Endodermal cell (in vitro differentiated cells): ENCODE results near the gene GPATCH8. TPM values are rescaled to one million over a fixed set of nuclear protein-coding genes. Genes with fewer than 3 reads are reported as not detected.

Source experiments
- DNase-seq: peaks from one replicate; pipeline ENCODE4 v3.0.0-alpha.2; 2017
- H3K27ac ChIP-seq: 2 replicates; pipeline ENCODE4 v1.5.1; 2013; ENCODE audit warnings: mild to moderate bottlenecking, low read depth, low read length, moderate library complexity
- H3K27me3 ChIP-seq: 2 replicates; pipeline ENCODE4 v1.6.1; 2013; ENCODE audit warnings: mild to moderate bottlenecking, low read length, moderate library complexity; ENCODE audit not compliant: insufficient read depth, control insufficient read depth, poor library complexity, severe bottlenecking
- H3K36me3 ChIP-seq: 2 replicates; pipeline ENCODE4 v1.7.0; 2013; ENCODE audit warnings: mild to moderate bottlenecking, low read length, moderate library complexity; ENCODE audit not compliant: control insufficient read depth, insufficient read depth
- H3K4me1 ChIP-seq: one replicate; pipeline ENCODE4 v1.7.0; 2013; ENCODE audit warnings: low read length; ENCODE audit not compliant: control insufficient read depth, insufficient read depth
- H3K4me3 ChIP-seq: 2 replicates; pipeline ENCODE4 v1.5.1; 2013; ENCODE audit warnings: mild to moderate bottlenecking, low read length, moderate library complexity
- H3K9ac ChIP-seq: 2 replicates; pipeline ENCODE4 v1.6.1; 2013; ENCODE audit warnings: mild to moderate bottlenecking, low read length, moderate library complexity; ENCODE audit not compliant: poor library complexity, severe bottlenecking; ENCODE audit errors: extremely low read depth
- H3K9me3 ChIP-seq: 2 replicates; pipeline ENCODE4 v1.6.1; 2013; ENCODE audit warnings: mild to moderate bottlenecking, low read length, moderate library complexity; ENCODE audit not compliant: control insufficient read depth
- H3K27ac Mint-ChIP-seq: 2 replicates; pipeline ENCODE4 v1.8.0; 2020; ENCODE audit warnings: mixed read lengths
- H3K27me3 Mint-ChIP-seq: 2 replicates; pipeline ENCODE4 v1.8.0; 2021; ENCODE audit warnings: mild to moderate bottlenecking, mixed read lengths; ENCODE audit not compliant: insufficient read depth
- H3K36me3 Mint-ChIP-seq: 2 replicates; pipeline ENCODE4 v1.8.0; 2020; ENCODE audit warnings: low read depth, mixed read lengths
- H3K4me1 Mint-ChIP-seq: 2 replicates; pipeline ENCODE4 v1.8.0; 2020; ENCODE audit warnings: mixed read lengths
- H3K4me3 Mint-ChIP-seq: 2 replicates; pipeline ENCODE4 v1.8.0; 2020; ENCODE audit warnings: mild to moderate bottlenecking, moderate library complexity, mixed read lengths
- H3K9me3 Mint-ChIP-seq: 2 replicates; pipeline ENCODE4 v1.8.0; 2020; ENCODE audit warnings: mild to moderate bottlenecking, mixed read lengths
- CTCF ChIP-seq: fragments of 200-600 bp; sonication (generic); conservative IDR thresholded peaks from 2 replicates; pipeline ENCODE4 v1.5.0; 2021; ENCODE audit warnings: antibody characterized with exemption, mild to moderate bottlenecking
- WGBS, 2 experiments: methylation state at CpG; one replicate each; pipeline versions ENCODE4 v1.1.5 to v1.1.7; 2013; ENCODE audit warnings: missing lambda C conversion rate in 2 of 2, mixed read lengths in 1 of 2; ENCODE audit not compliant: insufficient coverage in 1 of 2, insufficient read length in 1 of 2; 5-methylcytosine and 5-hydroxymethylcytosine counted together
- total RNA-seq, 2 donors: library from RNA; stranded (reverse); fragmentation: NEBNext Ultra II Directional in 1 of 2; extraction: Animal tissue kit (Norgen Biotek cat#: 25700) in 1 of 2; gene quantifications; 2 replicates in 1 of 2; 3 replicates in 1 of 2; pipeline ENCODE4 v1.2.1, GENCODE V29; 2021

Gene GPATCH8
- total RNA-seq, 2 donors from 2014 or later: 49.9 to 55.2 TPM

DNA sequence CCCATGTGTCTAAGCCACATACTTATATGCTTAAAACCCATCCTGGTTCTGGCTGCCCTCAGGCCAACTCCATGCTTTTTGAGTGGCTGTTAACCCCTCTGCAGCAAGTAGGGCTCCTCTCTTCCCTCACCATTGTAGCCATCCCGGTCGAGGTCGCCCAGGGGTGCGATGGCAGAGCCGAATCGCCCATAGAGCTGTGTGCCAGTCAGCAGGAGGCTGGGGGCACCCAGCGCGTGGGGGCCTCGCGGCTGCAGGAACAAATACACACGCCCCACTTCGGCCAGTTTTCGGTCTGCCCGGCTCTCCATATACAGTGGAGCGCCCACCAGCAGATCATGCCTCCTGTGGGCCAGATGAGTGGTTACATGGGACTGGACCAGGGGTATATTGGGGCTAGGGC, 119.8 kb downstream of the GPATCH8 start:
- H3K27ac Mint-ChIP-seq: no peak overlapping the region
- H3K9me3 ChIP-seq: no peaks in the 10 kb centered on the region
- H3K4me1 ChIP-seq: peaks cover 3% of the 10 kb centered on the region
- no peaks in the 10 kb centered on the region for H3K9me3 Mint-ChIP-seq
- no peak for TF ChIP-seq CTCF
- no peak overlapping the region for H3K4me3 ChIP-seq
- H3K27ac ChIP-seq: no peak overlapping the region
- H3K9ac ChIP-seq: no peak overlapping the region
- peaks cover 12% of the 10 kb centered on the region for H3K4me1 Mint-ChIP-seq
- peaks cover 29% of the 10 kb centered on the region for H3K27me3 ChIP-seq
- H3K4me3 Mint-ChIP-seq: no peak overlapping the region
- no peaks in the 10 kb centered on the region for H3K36me3 Mint-ChIP-seq
- H3K27me3 Mint-ChIP-seq: peaks cover 66% of the 10 kb centered on the region
- no peaks in the 10 kb centered on the region for H3K36me3 ChIP-seq
- 95 to 98% methylated on average over 8 to 15 of the region's 15 CpGs for WGBS, 2 experiments
- no peak for DNase-seq

DNA sequence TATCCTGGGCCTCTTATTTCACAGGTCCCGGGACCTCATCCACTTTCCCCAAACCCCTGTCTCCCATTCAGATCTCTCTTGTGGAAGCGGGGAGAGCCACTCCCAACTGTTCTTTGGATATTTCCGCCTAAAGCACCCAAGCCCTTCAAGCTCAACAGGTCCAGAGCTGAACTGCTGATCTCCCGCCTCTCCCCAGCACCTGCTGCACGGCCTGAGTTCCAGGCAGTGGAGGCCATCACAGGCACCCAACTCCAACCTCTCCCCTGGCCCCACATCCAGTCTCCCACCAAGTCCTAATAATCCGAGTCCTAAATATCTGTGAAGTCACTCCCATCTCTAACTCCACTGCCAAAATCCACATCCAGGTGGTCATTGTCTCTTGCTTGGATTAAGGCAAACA, 120.3 kb downstream of the GPATCH8 start:
- Mint-ChIP-seq H3K27me3 (peaks cover 65% of the 10 kb centered on the region), H3K9me3 (no peaks in the 10 kb centered on the region), H3K4me1 (peaks cover 12% of the 10 kb centered on the region), H3K4me3 (no peak overlapping the region), H3K36me3 (no peaks in the 10 kb centered on the region), H3K27ac (no peak overlapping the region)
- DNase-seq: no peak
- TF ChIP-seq CTCF: no peak
- H3K9ac ChIP-seq: no peak overlapping the region
- WGBS, 2 experiments: 92 to 98% methylated on average over 4 to 6 of the region's 6 CpGs
- no peak overlapping the region for H3K4me3 ChIP-seq
- peaks cover 3% of the 10 kb centered on the region for H3K4me1 ChIP-seq
- H3K27ac ChIP-seq: no peak overlapping the region
- H3K27me3 ChIP-seq: peaks cover 29% of the 10 kb centered on the region
- no peaks in the 10 kb centered on the region for H3K36me3 ChIP-seq
- no peaks in the 10 kb centered on the region for H3K9me3 ChIP-seq

DNA sequence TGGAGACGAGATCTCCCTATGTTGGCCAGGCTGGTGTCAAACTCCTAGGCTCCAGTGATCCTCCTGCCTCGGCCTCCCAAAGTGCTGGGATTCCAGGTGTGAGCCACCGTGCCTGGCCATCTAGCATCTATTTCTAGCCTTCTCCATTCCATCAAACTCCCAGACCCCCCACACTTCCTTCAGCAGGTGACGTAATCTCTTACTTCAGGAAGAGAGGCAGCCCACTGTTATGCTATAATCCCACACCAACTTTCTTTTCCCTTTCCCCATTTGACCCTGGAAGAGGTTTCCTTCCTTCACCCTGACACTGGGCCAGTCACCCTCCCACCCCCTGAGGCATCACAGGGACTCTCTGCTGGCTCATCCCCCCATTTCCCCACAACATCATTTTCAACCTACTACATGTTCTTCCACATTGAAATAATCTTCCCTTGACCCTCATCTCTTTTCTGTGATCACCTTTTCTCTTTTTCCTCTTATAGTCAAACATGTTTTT, 121.3 kb downstream of the GPATCH8 start:
- H3K27me3 Mint-ChIP-seq: peaks cover 55% of the 10 kb centered on the region
- peaks cover 12% of the 10 kb centered on the region for H3K4me1 Mint-ChIP-seq
- H3K27ac ChIP-seq: no peak overlapping the region
- H3K9me3 Mint-ChIP-seq: no peaks in the 10 kb centered on the region
- H3K4me3 Mint-ChIP-seq: no peak overlapping the region
- H3K4me3 ChIP-seq: no peak overlapping the region
- no peak overlapping the region for H3K9ac ChIP-seq
- 87 to 92% methylated on average over 3 to 4 of the region's 4 CpGs for WGBS, 2 experiments
- no peaks in the 10 kb centered on the region for H3K36me3 Mint-ChIP-seq
- peaks cover 3% of the 10 kb centered on the region for H3K4me1 ChIP-seq
- H3K27me3 ChIP-seq: peaks cover 29% of the 10 kb centered on the region
- no peak for TF ChIP-seq CTCF
- no peak overlapping the region for H3K27ac Mint-ChIP-seq
- H3K36me3 ChIP-seq: no peaks in the 10 kb centered on the region
- DNase-seq: no peak
- H3K9me3 ChIP-seq: no peaks in the 10 kb centered on the region
